GM19193 (cell line): ENCODE results near the gene POC5.

Experiments
- POLR2A ChIP-seq: IDR thresholded peaks from 4 replicates; pipeline ENCODE4 v1.6.1; 2011; ENCODE audit not compliant: insufficient read depth, insufficient read length; ENCODE audit errors: extremely low read depth

Gene POC5

DNA sequence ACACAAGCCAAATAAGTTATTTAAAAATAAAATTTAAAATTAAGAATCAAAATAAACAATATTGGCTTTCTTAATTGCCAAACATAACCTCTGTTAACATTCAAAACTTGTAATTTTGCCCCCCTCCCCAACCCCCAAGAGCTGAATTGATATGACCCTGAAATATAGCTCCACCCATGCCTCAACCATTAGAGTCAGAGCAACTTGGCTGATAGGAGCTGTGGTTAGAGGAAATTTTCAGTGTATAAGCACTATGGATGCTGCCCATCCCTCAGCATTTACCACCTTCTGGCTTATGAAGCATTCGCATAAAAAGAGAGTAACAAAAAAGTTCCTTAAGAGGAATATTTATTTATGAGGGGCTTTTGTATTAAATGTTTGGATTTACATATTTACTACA, 6.1 kb downstream of the POC5 start:
- no peak for TF ChIP-seq POLR2A

DNA sequence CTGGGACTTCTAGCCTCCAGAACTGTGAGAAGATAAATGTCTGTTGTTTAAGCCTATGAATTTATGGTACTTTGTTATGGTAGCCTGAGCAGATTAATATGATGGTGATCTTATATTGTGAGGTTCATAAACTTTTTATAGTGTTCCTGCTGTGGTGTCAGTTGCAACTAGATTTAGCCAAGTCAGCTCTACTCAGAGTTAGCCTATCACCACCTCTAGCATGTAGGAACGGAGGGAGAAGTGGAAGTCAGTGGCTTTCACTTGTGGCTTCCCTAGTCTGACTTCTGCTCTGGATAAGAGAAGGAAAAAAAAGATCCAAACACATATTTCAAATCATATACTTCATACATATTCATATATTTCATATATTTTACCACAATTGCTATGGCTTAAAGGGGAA, 6.6 kb downstream of the POC5 start:
- no peak for TF ChIP-seq POLR2A

DNA sequence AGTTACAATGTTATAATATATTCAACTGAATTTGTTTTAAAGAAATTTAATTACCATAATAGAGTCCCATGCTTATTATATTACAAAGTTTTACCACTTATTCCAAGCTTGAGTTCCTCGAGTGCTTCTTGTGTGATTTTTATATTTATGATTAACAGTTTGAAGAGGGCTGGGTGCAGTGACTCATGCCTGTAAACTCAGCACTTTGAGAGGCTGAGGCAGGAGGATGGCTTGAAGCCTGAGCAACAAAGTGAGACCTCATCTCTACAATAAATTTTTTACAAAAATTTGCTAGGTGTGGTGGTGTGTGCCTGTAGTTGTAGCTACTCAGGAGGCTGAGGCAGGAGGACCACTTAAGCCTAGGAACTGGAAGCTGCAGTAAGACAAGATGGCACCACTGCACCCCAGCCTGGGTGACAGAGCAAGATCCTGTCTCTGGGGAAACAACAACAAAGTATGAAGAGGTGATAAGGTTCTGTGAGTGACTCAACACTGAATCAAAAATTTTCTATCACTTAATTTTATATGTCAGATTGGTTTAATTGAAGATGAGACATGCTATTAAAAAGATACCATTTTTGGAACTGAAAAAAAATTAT, 9.2 kb downstream of the POC5 start:
- no peak for TF ChIP-seq POLR2A

DNA sequence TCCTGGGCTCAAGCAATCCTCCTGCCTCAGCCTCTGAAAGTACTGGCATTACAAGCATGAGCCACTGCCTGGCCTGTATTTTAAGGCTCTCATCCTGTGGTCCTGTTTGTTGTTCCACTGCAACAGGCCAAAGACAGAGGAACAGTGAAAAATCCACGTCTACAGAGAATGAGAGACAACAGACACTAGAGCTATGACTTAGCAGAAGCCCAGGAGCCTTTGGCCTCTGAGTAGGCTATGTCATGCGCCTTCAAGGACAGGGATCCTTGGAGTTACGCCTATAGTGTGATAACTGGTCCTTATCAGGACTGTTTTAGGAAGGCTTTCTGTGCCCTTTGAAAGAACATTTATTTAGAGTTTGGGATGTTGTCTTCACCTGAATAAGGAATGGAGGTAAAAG, 10.5 kb downstream of the POC5 start:
- TF ChIP-seq POLR2A, result no peak

DNA sequence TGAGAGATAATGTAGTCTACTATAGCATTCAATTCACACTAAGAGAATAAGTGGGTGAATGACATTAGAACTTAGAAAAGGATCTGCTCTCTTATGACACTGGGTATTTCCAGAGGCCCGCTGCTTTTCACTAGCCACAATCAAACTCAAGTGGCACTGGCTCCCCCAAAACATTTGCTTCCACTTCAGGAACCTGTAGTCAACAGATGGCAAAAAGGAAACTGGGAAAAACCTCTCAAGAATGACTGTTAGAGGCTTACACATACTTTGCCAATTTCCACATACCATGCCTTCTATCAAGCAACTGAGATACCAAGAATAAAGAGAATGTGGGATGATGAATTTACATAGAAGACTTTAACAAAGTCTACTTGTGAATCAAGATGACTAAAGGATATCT, 11.2 kb downstream of the POC5 start:
- no peak for TF ChIP-seq POLR2A

DNA sequence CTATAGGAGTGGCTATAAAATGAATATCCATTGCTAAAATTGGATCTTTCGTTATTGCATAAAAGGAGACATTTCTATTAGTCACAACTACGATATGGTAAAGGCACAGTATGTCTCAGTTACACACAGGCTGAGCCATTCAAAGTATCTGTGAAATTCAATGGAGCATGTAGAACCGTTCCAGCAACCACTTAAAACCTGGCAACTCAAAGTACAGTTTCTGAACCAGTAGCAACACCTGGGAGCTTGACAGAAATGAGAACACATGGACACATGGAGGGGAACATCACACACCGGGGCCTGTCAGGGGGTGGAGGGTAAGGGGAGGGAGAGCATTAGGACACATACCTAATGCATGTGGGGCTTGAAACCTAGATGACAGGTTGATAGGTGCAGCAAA, 15.4 kb downstream of the POC5 start:
- TF ChIP-seq POLR2A, result no peak

DNA sequence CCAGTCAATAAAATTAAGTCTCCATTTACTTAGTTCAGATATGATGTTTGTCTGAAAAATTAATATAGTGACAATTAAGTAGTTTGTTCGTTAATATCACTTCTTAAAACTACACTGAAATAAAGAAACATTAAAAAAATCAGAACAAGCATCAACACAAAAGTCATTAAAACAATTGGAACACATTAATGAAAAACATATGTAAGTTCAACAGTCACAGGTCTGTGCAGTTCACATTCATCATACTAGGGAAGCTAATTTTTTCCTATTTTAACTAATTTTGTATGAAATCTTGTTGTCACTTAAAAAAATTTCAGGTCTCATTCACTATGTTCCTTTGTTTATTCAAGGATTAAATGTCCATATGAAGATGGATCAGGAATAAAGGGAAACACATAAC, 22.5 kb downstream of the POC5 start:
- no peak for TF ChIP-seq POLR2A

DNA sequence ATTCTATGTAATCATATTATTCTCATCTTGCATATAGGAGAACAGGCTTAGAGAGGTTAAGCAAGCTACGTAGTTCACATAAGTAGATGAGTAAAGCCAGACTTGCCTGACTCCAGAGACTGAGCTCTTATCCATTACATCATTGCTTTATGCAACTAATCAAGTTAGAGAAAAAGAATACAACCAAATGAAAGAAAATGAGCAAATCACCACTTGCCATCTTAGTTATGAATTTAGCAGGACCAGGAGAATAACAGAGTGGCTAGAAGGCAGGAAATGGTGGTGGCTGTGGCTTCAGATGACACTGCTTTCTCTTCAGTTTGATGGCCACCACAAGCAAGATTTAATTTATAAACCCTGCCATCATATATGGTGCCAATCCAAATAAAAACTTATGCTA, 26.6 kb downstream of the POC5 start:
- TF ChIP-seq POLR2A, result no peak

DNA sequence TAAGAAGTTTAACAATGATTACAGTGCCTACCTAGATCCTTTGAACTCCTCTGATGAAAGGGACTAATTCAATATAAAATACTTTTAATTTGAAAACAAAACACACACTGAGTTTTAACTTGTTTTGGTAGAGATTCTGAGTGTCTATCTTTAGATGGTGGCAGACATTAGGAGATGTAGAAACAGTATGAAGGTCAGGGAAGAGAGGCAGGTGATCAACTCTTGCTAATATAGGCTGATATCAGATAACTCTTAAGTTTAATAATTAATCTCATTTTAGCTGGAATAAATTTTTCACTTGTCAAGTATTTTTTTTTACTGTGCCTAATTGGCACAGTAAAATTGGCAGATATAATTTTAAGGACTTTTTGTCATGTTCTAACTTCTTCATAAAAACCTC, 30.8 kb downstream of the POC5 start:
- no peak for TF ChIP-seq POLR2A

DNA sequence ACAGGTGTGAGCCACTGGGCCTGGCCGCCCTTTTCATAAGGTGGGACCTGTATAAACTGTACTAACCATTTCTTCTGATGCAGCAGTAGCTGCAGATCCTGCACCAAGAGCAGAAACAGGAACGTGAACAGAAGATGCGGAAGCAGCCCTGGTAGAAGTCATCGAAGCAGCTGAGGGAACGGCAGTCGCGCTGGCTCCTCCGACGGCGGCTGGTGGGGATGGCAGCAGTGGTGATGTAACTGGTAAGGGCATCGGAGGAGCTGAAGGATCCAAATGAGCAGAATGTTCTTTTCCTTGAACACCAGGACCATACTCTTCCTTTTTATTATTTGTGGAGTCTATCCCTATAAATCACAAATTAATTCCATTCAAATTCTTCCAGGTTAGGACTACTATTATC, 32.1 kb downstream of the POC5 start:
- no peak for TF ChIP-seq POLR2A

DNA sequence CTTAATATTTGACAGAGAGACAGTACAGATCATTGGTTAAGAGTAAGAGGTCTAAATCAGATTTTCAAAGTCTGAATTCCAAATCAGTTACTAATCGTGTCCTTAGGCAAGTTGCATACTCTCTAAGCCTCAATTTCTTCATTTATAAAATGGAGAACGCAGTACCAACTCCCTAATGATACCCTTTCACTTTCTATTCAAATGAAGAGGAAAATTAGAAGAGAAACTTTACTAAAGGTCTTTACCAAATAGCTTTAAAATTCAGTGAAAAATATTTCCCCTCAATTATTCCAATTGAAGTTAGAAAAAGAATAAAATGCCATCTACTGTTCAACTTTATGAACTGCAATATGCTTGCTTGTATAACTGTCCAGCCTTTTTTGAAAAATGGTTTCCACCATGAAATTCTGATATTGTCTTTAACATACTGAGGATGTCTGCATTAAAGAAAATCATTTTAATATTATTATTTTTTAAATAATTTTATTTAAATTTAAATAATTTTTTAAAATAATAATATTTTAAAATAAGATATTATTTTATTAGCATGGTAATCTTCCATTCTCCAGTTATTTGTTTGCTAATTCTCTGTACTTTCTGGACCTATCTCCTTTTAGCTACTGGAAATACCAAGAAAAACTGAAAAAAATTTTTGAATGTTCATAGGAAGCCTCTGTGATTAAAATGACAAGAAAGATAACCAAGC, 36.0 kb downstream of the POC5 start:
- no peak for TF ChIP-seq POLR2A

DNA sequence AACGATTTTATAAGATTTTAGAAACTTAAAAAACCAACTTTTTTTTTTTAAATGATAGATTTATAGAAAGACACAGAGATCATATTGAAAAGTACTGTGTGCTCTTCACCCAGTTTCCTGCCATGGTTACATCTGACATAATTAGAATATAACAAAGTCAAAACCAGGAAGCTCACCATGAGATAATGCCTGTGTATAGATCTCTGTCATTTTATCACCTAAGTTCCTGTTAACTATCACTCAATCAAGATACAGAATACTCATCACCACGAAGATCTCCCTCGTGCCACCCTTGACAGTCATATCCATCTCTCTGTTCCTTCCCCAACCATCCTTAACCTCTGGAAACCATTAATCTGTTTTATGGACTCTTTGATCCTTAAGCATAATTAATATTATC, 39.1 kb downstream of the POC5 start:
- no peak for TF ChIP-seq POLR2A

DNA sequence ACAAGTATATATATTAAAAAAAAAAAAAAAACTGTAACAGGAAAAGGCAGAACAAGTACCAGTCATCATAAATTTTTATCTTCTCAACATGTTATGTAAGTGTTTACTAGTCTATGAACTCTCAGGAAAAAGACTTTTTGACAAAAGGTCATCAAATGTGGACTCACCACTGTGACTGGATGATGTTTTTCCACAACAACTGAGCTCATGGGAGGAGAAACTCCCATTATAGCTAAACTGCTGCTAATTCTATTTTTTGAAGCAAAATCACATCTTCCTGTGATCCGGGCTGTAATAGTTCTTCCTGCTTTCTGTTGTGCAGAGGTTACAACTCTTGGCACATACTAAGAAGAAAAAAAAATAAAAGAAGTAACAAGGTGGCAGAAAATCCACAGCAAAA, 39.6 kb downstream of the POC5 start:
- TF ChIP-seq POLR2A, result no peak

DNA sequence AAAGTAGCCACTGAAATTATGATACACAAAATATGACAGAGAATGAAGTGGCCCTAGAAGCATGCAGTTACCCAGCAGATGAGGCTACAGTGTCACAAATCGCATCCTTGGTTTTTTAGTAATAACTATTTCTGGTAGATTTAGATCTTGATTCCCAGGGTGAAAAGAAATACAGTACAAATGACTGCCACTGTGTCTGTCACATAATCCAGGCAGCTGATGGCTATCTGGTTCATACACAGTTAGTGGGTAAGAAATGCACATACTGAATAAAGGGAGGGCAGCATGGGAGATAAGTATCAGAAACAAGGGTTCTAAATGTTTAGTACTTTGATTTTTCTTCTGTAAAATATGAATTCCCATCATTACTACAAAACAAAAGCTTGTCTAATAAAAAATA, 41.5 kb downstream of the POC5 start:
- no peak for TF ChIP-seq POLR2A

DNA sequence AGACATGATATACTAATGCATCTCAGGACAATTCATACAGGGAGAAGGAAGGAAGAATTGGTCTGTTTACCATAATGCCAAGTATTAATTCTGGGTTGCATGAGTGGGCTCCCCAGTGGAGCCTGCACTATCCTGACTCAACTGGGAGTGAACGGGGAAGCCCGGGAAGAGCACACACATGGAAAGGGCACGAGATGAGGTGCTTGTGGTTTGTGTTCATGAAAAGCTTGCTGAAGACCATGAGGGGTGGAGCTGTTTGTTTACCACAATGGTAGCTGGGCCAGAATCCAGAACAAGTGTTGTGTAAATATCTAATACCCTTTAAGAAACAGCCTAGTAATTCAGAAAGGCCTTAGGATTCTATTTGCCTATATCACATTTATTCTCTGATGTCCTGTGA, 44.6 kb downstream of the POC5 start:
- no peak for TF ChIP-seq POLR2A

DNA sequence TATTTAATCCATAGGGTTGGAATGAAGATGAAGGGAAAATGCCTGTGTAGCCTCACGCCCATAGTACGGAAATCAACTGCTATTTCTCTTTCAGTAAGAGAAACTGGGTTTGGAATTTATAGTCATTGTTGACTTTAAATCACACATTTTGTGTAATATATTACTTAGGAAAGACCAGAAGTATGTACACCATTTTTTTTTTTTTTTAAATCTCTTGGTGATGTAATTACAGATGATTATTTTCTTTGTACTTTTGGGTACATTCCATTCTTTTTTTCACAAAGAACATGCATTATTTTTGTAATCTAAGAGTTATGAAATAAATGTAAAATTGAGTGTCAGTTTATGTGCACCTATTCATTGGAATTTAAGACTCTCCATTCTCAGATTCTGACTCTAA, 45.7 kb downstream of the POC5 start:
- TF ChIP-seq POLR2A, result no peak

DNA sequence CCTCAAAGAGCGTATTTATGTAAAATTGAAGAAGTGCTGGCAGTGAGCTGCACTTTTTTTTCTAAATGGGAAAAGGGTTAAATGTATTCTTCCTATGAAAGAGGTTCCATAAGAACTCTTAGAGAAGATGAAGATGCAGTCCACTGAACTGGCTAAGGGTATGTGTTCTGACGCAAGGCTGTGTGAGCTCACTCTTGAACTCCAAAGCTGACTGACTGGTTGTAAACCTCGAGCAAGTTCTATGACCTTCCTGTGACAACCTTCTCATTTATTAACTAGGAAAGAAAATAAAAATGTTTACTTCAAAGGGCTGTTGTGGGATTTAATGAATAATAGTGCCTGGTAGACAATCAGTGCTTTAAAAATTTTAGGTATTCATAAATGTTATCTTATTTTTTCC, 46.7 kb downstream of the POC5 start:
- TF ChIP-seq POLR2A, result no peak

DNA sequence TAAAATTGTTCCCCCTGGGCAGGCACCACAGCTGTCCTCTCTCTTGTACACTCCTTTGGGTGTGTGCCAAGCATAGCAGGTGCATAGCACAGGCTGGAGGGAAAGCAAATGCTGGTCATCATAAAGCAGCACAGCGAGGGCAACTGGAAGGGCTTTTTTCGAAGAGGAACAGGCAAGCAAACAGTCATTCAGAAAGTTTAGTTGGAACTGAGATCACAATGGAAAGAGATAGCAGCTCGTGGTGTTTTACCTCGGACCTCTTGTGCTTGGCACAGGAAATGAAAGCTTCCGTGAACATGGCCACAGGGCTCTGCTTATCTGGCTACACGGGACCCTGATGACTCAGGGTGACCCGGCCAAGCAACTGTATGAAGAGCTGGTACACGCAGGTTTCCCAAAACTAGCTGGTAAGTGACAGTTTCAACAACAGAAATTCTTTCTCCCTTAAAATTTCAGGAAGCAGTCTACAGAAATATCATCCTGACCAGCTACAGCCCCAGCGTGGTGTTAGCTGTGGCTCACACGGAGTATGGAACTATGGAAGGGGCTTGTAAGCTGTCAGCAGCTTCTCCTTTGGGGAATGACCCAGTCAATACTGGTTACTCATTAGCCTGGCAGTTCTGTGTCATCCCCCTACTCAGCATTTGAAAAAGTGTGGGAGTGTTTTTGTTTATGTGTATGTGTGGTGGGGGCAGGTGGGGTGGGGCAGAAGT, 48.1 kb downstream of the POC5 start:
- TF ChIP-seq POLR2A, result peak; percentile 71
